Mammary epithelial cell (primary cell): ENCODE results near the gene TRPM8.

Source experiments
- EZH2 ChIP-seq: IDR thresholded peaks from 2 replicates; pipeline ENCODE4 v1.6.1; 2012; ENCODE audit warnings: low read length, inconsistent platforms, borderline replicate concordance
- TF ChIP-seq, protein P1 (sequence below), 2 donors: IDR thresholded peaks in 1 of 2; conservative IDR thresholded peaks in 1 of 2; 2 replicates each; pipeline ENCODE4 v1.5.1; 2011 to 2012; ENCODE audit warnings: inconsistent platforms in 2 of 2, low read length in 2 of 2, mild to moderate bottlenecking in 2 of 2, control low read depth in 1 of 2, low read depth in 1 of 2; ENCODE audit not compliant: insufficient read depth in 1 of 2; ENCODE audit errors: extremely low read depth in 1 of 2

DNA sequence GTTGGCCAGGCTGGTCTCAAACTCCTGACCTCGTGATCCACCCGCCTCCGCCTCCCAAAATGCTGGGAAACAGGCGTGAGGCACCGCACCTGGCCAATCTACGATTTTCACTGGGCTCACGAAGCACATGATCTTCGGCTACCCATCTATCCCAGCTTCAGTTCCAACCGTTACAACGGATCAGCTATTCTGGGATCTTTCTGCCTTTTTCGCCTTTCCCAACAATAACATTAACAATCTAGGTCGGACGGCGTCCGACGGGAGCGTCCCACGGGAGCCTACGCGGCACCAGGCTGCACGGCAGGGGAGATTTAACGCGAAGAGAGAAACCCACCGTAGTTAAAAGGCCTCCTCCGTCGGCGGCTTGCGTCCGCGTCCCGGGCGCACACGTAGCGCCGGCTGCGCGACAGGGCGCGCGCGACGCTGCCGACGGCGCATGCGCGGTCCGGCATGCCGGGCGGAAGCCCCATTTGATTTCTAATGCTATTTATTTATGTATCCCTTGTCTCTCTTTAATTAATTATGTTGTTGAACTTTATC lies 49.1 kb upstream of the TRPM8 start, which contains the start of gene MSL3B:
- TF ChIP-seq, protein P1, sequence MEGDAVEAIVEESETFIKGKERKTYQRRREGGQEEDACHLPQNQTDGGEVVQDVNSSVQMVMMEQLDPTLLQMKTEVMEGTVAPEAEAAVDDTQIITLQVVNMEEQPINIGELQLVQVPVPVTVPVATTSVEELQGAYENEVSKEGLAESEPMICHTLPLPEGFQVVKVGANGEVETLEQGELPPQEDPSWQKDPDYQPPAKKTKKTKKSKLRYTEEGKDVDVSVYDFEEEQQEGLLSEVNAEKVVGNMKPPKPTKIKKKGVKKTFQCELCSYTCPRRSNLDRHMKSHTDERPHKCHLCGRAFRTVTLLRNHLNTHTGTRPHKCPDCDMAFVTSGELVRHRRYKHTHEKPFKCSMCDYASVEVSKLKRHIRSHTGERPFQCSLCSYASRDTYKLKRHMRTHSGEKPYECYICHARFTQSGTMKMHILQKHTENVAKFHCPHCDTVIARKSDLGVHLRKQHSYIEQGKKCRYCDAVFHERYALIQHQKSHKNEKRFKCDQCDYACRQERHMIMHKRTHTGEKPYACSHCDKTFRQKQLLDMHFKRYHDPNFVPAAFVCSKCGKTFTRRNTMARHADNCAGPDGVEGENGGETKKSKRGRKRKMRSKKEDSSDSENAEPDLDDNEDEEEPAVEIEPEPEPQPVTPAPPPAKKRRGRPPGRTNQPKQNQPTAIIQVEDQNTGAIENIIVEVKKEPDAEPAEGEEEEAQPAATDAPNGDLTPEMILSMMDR (conservative IDR thresholded peaks at IDR 0.05 in 1 of 2, IDR thresholded peaks at IDR 0.05 in 1 of 2; ENCODE audit: extremely low read depth in 1 of 2, insufficient read depth in 1 of 2, low read depth in 1 of 2, low read length in 2 of 2) = no peak
- no peak for TF ChIP-seq EZH2
